ENCODE results near the gene FEV.

- TF ChIP-seq CTCF (conservative IDR thresholded peaks at IDR 0.05 in 1 of 2, IDR thresholded peaks at IDR 0.05 in 1 of 2; ENCODE audit: low read depth in 1 of 2, low read length in 2 of 2) (no peak), EZH2 (IDR thresholded peaks at IDR 0.05; ENCODE audit: low read length, missing control alignments) (peak; percentile 57)
Observed at GRCh38 chr2:218985325-218986091, 524 bp upstream of the FEV start.
